ENCODE results near the gene SLC7A6. TPM values are rescaled to one million over a fixed set of nuclear protein-coding genes. Genes with fewer than 3 reads are reported as not detected.

SLC7A6 gene
- total and polyA plus RNA-seq, 3 experiments from 2014 or later: 18.7 to 94.9 (median 91.2) TPM

DNA sequence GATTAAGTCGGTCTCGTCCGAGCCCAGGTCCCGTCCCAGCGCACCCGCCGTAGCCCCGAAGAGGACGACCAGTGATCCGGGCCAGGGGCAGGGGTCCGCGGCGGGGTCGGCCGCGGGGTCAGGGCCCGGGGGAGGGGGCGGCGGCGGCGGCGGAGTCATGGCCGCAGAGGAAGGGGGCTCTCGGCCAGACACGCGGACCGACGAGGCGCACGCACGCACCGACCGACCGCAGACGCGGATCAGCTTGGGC lies 28.5 kb upstream of the SLC7A6 start, which contains the start of gene ESRP2:
TSS of gene ESRP2 (minus strand) at position 241 of the 250 bp plus-strand sequence. CDS start at position 159, 82 bp downstream.
- peaks cover 0 to 6% of the 10 kb centered on the region in 2 donors for H3K27me3 Mint-ChIP-seq
- Histone ChIP-seq H3K36me3 (ENCODE audit: insufficient read depth, low read length) (no peaks in the 10 kb centered on the region), H3K4me1 (ENCODE audit: insufficient read depth, low read length) (peaks cover 22% of the 10 kb centered on the region), H3K9me3 (ENCODE audit: low read length) (no peaks in the 10 kb centered on the region), H3K27ac (ENCODE audit: low read depth, low read length) (no peak within 1 kb of the TSS), H3K27me3 (ENCODE audit: insufficient read depth, low read length, poor library complexity, severe bottlenecking) (no peaks in the 10 kb centered on the region), H3K4me3 (ENCODE audit: low read length) (peak within 1 kb of the TSS; percentile 78)
- peak within 1 kb of the TSS; percentile 88 to 97 (median 96) for H3K4me3 Mint-ChIP-seq
- peak within 1 kb of the TSS; percentile 63 to 94 (median 85) for H3K27ac Mint-ChIP-seq
- ChIA-PET POLR2A (interaction anchor here (0.8 to 1.9 kb wide), 4 partner anchors 10 to 151 kb away, joined by 3 to 5 read pairs (median 4); partner anchors contain the start of genes NFATC3, PLA2G15, PRMT7 and SLC7A6OS), CTCF (interaction anchor here (0.8 to 1.5 kb wide), 2 partner anchors 26 to 151 kb away, joined by 3 to 5 read pairs; partner anchors contain the start of gene NFATC3)
- peaks cover 0 to 3% (median 0%) of the 10 kb centered on the region in 5 donors for H3K9me3 Mint-ChIP-seq
- H3K36me3 Mint-ChIP-seq: peaks cover 0 to 13% (median 0%) of the 10 kb centered on the region in 3 donors
- DNase-seq: no peak
- H3K4me1 Mint-ChIP-seq: peaks cover 25 to 43% (median 27%) of the 10 kb centered on the region in 3 donors

DNA sequence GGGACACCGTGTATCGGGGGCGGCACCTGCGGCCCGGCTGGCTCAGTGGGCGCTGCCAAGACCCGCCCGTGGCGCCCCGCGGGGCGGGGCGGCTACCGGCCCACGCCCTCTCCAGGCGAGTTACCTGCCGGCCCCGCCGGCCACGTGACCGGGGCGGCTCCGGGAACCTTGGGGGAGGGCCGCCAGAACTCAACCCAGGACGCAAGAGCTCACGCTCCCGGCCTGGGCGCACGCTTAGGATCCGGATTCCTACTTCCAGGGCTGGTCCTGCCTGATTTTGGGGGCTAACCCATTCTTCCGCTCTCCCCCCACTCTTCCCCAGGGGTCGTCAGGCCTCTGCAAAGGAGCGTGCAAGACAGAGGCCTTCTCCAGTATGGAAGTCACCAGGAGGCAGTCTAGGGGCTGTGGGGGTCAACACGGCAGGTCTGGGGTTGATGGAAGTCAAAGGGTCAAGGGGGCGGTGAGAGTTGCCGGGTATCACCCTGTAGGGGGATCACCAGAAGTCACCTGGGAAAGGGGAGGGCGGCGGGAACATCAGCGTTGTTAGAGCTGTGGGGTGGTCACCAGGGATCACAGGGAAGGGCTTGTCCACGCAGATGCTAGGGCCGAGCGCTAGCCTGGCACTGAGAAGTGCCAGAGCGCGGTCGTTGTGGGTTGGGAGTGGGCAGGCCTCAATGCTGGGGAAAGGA lies 28.0 kb upstream of the SLC7A6 start:
- Mint-ChIP-seq H3K27ac (peak overlapping the region; percentile 63 to 94 (median 85)), H3K36me3 (peaks cover 0 to 8% (median 0%) of the 10 kb centered on the region in 3 donors), H3K9me3 (peaks cover 0 to 3% (median 0%) of the 10 kb centered on the region in 5 donors), H3K4me3 (peak overlapping the region; percentile 88 to 97 (median 96)), H3K27me3 (peaks cover 0 to 6% of the 10 kb centered on the region in 2 donors), H3K4me1 (peaks cover 25 to 43% (median 27%) of the 10 kb centered on the region in 3 donors)
- Histone ChIP-seq H3K36me3 (ENCODE audit: insufficient read depth, low read length) (no peaks in the 10 kb centered on the region), H3K27ac (ENCODE audit: low read depth, low read length) (no peak overlapping the region), H3K27me3 (ENCODE audit: insufficient read depth, low read length, poor library complexity, severe bottlenecking) (no peaks in the 10 kb centered on the region), H3K9me3 (ENCODE audit: low read length) (no peaks in the 10 kb centered on the region), H3K4me3 (ENCODE audit: low read length) (peak overlapping the region; percentile 78), H3K4me1 (ENCODE audit: insufficient read depth, low read length) (peaks cover 22% of the 10 kb centered on the region)
- POLR2A ChIA-PET: interaction anchor here (0.7 to 1.9 kb wide), 5 partner anchors 9 to 151 kb away, joined by 3 to 5 read pairs (median 4); partner anchors contain the start of genes NFATC3, PLA2G15, PRMT7 and SLC7A6
- peak; percentile 40 to 72 (median 53) for DNase-seq
- CTCF ChIA-PET: interaction anchor here (0.8 to 2.2 kb wide), 7 partner anchors 10 to 151 kb away, joined by 3 to 7 read pairs (median 3); partner anchors contain the start of genes NFATC3, PLA2G15 and SLC7A6

DNA sequence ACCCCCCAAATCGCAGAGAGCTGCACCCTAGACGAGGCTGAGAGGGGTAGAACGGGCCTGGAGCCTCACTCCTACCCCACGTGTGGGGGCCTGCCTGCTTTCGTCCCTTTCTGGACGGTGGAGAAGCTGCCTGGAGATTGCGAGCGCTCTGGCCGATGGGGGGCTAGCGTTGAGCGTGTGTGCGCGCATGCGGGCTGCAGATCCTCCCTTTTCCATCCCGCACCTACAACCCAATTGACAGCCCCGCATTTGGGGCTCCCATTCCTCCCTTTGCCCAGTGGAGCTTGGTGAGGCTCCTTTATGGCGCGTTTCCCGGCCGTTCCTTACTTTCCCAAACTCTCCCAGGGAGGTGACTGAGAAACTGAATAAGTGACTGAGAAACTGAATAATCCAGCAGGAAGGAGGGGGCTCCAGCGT lies 27.5 kb upstream of the SLC7A6 start:
- POLR2A ChIA-PET: interaction anchor here (0.7 to 1.5 kb wide), 3 partner anchors 26 to 74 kb away, joined by 3 to 5 read pairs (median 4); partner anchors contain the start of genes PRMT7, SLC7A6 and SLC7A6OS
- Histone ChIP-seq H3K36me3 (ENCODE audit: insufficient read depth, low read length) (no peaks in the 10 kb centered on the region), H3K27ac (ENCODE audit: low read depth, low read length) (no peak overlapping the region), H3K9me3 (ENCODE audit: low read length) (no peaks in the 10 kb centered on the region), H3K27me3 (ENCODE audit: insufficient read depth, low read length, poor library complexity, severe bottlenecking) (no peaks in the 10 kb centered on the region), H3K4me3 (ENCODE audit: low read length) (peak overlapping the region; percentile 78), H3K4me1 (ENCODE audit: insufficient read depth, low read length) (peaks cover 22% of the 10 kb centered on the region)
- CTCF ChIA-PET: interaction anchor here (0.7 to 2.4 kb wide), 9 partner anchors 9 to 166 kb away, joined by 3 to 12 read pairs (median 3); partner anchors contain the start of genes NFATC3, PLA2G15 and SLC7A6
- H3K9me3 Mint-ChIP-seq: peaks cover 0 to 3% (median 0%) of the 10 kb centered on the region in 5 donors
- peaks cover 0 to 5% (median 0%) of the 10 kb centered on the region in 3 donors for H3K36me3 Mint-ChIP-seq
- peak in 2 of 5 donors; percentile 20 to 32 for DNase-seq
- peak overlapping the region; percentile 88 to 97 (median 96) for H3K4me3 Mint-ChIP-seq
- peaks cover 0 to 4% of the 10 kb centered on the region in 2 donors for H3K27me3 Mint-ChIP-seq
- H3K4me1 Mint-ChIP-seq: peaks cover 25 to 43% (median 27%) of the 10 kb centered on the region in 3 donors
- peak overlapping the region; percentile 63 to 94 (median 85) for H3K27ac Mint-ChIP-seq

DNA sequence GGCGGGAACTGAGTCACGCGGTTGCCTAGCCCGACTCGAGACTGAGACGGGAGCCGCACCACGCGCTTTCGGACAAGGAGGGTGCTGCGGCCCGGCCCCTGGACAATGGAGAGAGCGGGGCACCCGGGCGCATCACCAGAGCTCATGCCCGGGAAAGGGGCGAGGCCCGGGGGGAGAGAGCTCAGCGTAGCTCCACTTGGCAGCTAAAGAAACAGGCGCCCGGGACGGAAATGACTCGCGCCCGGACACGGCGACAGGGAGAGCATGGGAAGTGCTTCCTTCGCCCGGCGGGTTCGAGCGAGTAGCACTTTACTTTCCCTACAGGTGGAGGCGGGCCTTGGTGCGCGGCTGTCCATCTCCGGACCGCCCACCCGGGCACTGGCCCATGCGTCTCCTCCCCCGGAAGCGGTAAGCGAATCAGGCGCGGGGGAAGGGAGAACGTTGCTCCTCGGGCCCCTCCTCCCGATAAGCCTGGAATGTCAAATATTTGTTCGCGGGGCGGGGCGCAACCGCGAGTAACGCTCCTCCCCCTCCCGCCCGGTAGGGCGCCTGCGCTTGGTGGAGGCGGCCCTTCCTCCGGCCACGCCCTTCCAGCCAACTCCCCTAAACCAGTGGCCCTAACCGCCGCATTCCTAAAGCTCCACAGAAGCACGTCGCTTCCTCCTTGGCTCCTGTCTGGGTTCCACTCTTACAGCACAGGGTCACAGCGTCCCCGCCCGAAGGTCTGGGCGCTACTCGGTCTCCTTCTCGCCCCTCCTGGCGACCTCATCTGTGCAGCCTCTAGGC lies 26.9 kb upstream of the SLC7A6 start:
- H3K36me3 Mint-ChIP-seq: peaks cover 0 to 5% (median 0%) of the 10 kb centered on the region in 3 donors
- H3K27ac Mint-ChIP-seq: peak overlapping the region; percentile 84 to 94 (median 92)
- Histone ChIP-seq H3K27me3 (ENCODE audit: insufficient read depth, low read length, poor library complexity, severe bottlenecking) (no peaks in the 10 kb centered on the region), H3K4me3 (ENCODE audit: low read length) (peak overlapping the region; percentile 78), H3K4me1 (ENCODE audit: insufficient read depth, low read length) (peaks cover 22% of the 10 kb centered on the region), H3K9me3 (ENCODE audit: low read length) (no peaks in the 10 kb centered on the region), H3K36me3 (ENCODE audit: insufficient read depth, low read length) (no peaks in the 10 kb centered on the region), H3K27ac (ENCODE audit: low read depth, low read length) (no peak overlapping the region)
- ChIA-PET CTCF (interaction anchor here (0.7 to 2.4 kb wide), 10 partner anchors 8 to 167 kb away, joined by 3 to 12 read pairs (median 3); partner anchors contain the start of genes NFATC3, PLA2G15 and SLC7A6), POLR2A (interaction anchor here (0.6 to 0.7 kb wide), 2 partner anchors 25 to 1147 kb away, joined by 3 to 5 read pairs; no protein-coding TSS in a partner anchor)
- DNase-seq: peak; percentile 80 to 90 (median 82)
- H3K9me3 Mint-ChIP-seq: peaks cover 0 to 3% (median 0%) of the 10 kb centered on the region in 5 donors
- peak overlapping the region; percentile 88 to 97 (median 96) for H3K4me3 Mint-ChIP-seq
- H3K27me3 Mint-ChIP-seq: peaks cover 0 to 4% of the 10 kb centered on the region in 2 donors
- H3K4me1 Mint-ChIP-seq: peaks cover 25 to 43% (median 27%) of the 10 kb centered on the region in 3 donors

DNA sequence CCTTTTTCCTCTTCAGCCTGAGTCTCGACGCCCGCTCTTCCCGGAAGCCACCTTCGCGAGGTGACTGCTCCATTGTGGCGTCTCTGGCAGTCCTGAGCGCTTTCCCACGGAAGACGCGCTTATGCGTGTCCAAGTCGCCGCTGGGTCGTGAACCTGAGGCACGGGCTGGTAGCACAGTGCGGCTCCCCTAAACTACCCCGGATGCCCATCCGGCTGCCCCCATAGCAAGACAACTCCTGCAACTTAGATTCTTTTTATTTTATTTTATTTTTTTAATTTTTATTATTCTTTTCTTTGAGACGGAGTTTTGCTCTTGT lies 26.3 kb upstream of the SLC7A6 start:
- Mint-ChIP-seq H3K9me3 (peaks cover 0 to 3% (median 0%) of the 10 kb centered on the region in 5 donors), H3K27me3 (peaks cover 0 to 4% of the 10 kb centered on the region in 2 donors), H3K27ac (peak overlapping the region in 7 of 8 donors; percentile 84 to 94 (median 90)), H3K4me1 (peaks cover 25 to 43% (median 27%) of the 10 kb centered on the region in 3 donors), H3K36me3 (peaks cover 0 to 5% (median 0%) of the 10 kb centered on the region in 3 donors), H3K4me3 (peak overlapping the region; percentile 88 to 97 (median 96))
- Histone ChIP-seq H3K27me3 (ENCODE audit: insufficient read depth, low read length, poor library complexity, severe bottlenecking) (no peaks in the 10 kb centered on the region), H3K9me3 (ENCODE audit: low read length) (no peaks in the 10 kb centered on the region), H3K27ac (ENCODE audit: low read depth, low read length) (no peak overlapping the region), H3K4me3 (ENCODE audit: low read length) (peak overlapping the region; percentile 78), H3K4me1 (ENCODE audit: insufficient read depth, low read length) (peaks cover 22% of the 10 kb centered on the region), H3K36me3 (ENCODE audit: insufficient read depth, low read length) (no peaks in the 10 kb centered on the region)
- DNase-seq: no peak
- ChIA-PET CTCF (interaction anchor here (1.1 to 2.4 kb wide), 6 partner anchors 8 to 153 kb away, joined by 3 to 12 read pairs (median 4); partner anchors contain the start of genes NFATC3, PLA2G15 and SLC7A6), POLR2A (interaction anchor here (0.5 kb wide), 1 partner anchor 1196 kb away, joined by 3 read pairs; no protein-coding TSS in a partner anchor)

DNA sequence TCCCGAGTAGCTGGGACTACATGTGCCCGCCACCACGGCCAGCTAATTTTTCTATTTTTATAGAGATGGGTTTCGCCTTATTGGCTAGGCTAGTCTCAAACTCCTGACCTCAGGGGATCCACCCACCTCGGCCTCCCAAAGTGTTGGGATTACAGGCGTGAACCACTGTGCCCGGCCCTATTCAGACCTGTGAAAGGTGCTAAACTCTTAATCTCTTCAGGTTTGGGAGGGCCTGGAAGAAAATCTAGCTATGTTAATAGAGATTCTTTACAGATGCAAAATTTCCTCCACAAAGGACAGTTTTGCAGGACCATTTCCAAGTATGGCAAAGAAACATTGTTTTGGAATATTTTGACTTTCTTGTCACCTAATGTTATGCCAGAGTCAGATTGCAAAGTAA lies 22.2 kb upstream of the SLC7A6 start:
- H3K27ac ChIP-seq (ENCODE audit: low read depth, low read length): no peak overlapping the region
- peak overlapping the region in 2 of 7 donors; percentile 36 to 80 for H3K4me3 Mint-ChIP-seq
- H3K9me3 ChIP-seq (ENCODE audit: low read length): no peaks in the 10 kb centered on the region
- no peaks in the 10 kb centered on the region for H3K9me3 Mint-ChIP-seq
- H3K27me3 Mint-ChIP-seq: no peaks in the 10 kb centered on the region
- no peaks in the 10 kb centered on the region for H3K27me3 ChIP-seq (ENCODE audit: insufficient read depth, low read length, poor library complexity, severe bottlenecking)
- no peaks in the 10 kb centered on the region for H3K36me3 ChIP-seq (ENCODE audit: insufficient read depth, low read length)
- peaks cover 31 to 48% (median 33%) of the 10 kb centered on the region in 3 donors for H3K4me1 Mint-ChIP-seq
- no peak for DNase-seq
- POLR2A ChIA-PET: interaction anchor here (0.7 kb wide), 1 partner anchor 357 kb away, joined by 4 read pairs; the partner anchor contains the start of gene NRN1L
- H3K4me1 ChIP-seq (ENCODE audit: insufficient read depth, low read length): peaks cover 35% of the 10 kb centered on the region
- H3K27ac Mint-ChIP-seq: no peak overlapping the region
- CTCF ChIA-PET: interaction anchor here (1.1 to 5.5 kb wide), 5 partner anchors 9 to 86 kb away, joined by 3 to 42 read pairs (median 4); partner anchors contain the start of gene SLC7A6
- no peak overlapping the region for H3K4me3 ChIP-seq (ENCODE audit: low read length)
- H3K36me3 Mint-ChIP-seq: peaks cover 0 to 12% (median 0%) of the 10 kb centered on the region in 3 donors

Data from CD8-positive, alpha-beta memory T cell (primary cell).